Measurements from ENCODE around the gene DMXL1.

The DMXL1 gene

GRCh38 chr5:119200795-119201194 is 129.9 kb downstream of the DMXL1 start:
- no peak overlapping the region for H3K4me3 ChIP-seq (replicated peaks in 1 of 2; ENCODE audit: low read depth in 2 of 2, low read length in 2 of 2)
- no peak for DNase-seq (ENCODE audit: low read depth in 2 of 2)
- TF ChIP-seq CTCF (IDR thresholded peaks at IDR 0.05; ENCODE audit: low read depth, low read length): no peak

GRCh38 chr5:119207105-119207504 is 136.2 kb downstream of the DMXL1 start:
- H3K4me3 ChIP-seq (replicated peaks in 1 of 2; ENCODE audit: low read depth in 2 of 2, low read length in 2 of 2): no peak overlapping the region
- no peak for TF ChIP-seq CTCF (IDR thresholded peaks at IDR 0.05; ENCODE audit: low read depth, low read length)

GRCh38 chr5:119212026-119212425 is 141.1 kb downstream of the DMXL1 start:
- no peak overlapping the region for H3K4me3 ChIP-seq (replicated peaks in 1 of 2; ENCODE audit: low read depth in 2 of 2, low read length in 2 of 2)
- DNase-seq (ENCODE audit: low read depth in 2 of 2): no peak
- no peak for TF ChIP-seq CTCF (IDR thresholded peaks at IDR 0.05; ENCODE audit: low read depth, low read length)

More at GRCh38 chr5:119207105-119207504, 136.2 kb downstream of the DMXL1 start:
- DNase-seq (ENCODE audit: low read depth in 2 of 2): no peak

- no peak for TF ChIP-seq CTCF (IDR thresholded peaks at IDR 0.05; ENCODE audit: low read depth, low read length)
- no peak for DNase-seq (ENCODE audit: low read depth in 2 of 2)
- H3K4me3 ChIP-seq (replicated peaks in 1 of 2; ENCODE audit: low read depth in 2 of 2, low read length in 2 of 2): no peak overlapping the region
These were observed 141.8 kb downstream of the DMXL1 start for GRCh38 chr5:119212676-119213075.

GRCh38 chr5:119217183-119217582 is 146.3 kb downstream of the DMXL1 start:
- no peak for DNase-seq (ENCODE audit: low read depth in 2 of 2)
- no peak overlapping the region for H3K4me3 ChIP-seq (replicated peaks in 1 of 2; ENCODE audit: low read depth in 2 of 2, low read length in 2 of 2)
- no peak for TF ChIP-seq CTCF (IDR thresholded peaks at IDR 0.05; ENCODE audit: low read depth, low read length)

- peak; percentile 0 to 12 for DNase-seq (ENCODE audit: low read depth in 2 of 2)
- no peak for TF ChIP-seq CTCF (IDR thresholded peaks at IDR 0.05; ENCODE audit: low read depth, low read length)
- no peak overlapping the region for H3K4me3 ChIP-seq (replicated peaks in 1 of 2; ENCODE audit: low read depth in 2 of 2, low read length in 2 of 2)
These were observed 148.2 kb downstream of the DMXL1 start for GRCh38 chr5:119218830-119219782.
